ENCODE measurements around the gene DAB2IP. TPM values are rescaled to one million over a fixed set of nuclear protein-coding genes. Genes with fewer than 3 reads are reported as not detected.

DAB2IP gene
- total RNA-seq, 1 experiment from 2014 or later = 31.0 TPM

- TF ChIP-seq, protein P1, sequence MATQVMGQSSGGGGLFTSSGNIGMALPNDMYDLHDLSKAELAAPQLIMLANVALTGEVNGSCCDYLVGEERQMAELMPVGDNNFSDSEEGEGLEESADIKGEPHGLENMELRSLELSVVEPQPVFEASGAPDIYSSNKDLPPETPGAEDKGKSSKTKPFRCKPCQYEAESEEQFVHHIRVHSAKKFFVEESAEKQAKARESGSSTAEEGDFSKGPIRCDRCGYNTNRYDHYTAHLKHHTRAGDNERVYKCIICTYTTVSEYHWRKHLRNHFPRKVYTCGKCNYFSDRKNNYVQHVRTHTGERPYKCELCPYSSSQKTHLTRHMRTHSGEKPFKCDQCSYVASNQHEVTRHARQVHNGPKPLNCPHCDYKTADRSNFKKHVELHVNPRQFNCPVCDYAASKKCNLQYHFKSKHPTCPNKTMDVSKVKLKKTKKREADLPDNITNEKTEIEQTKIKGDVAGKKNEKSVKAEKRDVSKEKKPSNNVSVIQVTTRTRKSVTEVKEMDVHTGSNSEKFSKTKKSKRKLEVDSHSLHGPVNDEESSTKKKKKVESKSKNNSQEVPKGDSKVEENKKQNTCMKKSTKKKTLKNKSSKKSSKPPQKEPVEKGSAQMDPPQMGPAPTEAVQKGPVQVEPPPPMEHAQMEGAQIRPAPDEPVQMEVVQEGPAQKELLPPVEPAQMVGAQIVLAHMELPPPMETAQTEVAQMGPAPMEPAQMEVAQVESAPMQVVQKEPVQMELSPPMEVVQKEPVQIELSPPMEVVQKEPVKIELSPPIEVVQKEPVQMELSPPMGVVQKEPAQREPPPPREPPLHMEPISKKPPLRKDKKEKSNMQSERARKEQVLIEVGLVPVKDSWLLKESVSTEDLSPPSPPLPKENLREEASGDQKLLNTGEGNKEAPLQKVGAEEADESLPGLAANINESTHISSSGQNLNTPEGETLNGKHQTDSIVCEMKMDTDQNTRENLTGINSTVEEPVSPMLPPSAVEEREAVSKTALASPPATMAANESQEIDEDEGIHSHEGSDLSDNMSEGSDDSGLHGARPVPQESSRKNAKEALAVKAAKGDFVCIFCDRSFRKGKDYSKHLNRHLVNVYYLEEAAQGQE (IDR thresholded peaks at IDR 0.05; ENCODE audit: low read depth) = no peak
- no peak for TF ChIP-seq ZBTB33 (IDR thresholded peaks at IDR 0.05; ENCODE audit: extremely low read depth, insufficient replicate concordance, low read length)
- no peak for TF ChIP-seq EZH2phosphoT487 (IDR thresholded peaks at IDR 0.05; ENCODE audit: borderline replicate concordance)
- TF ChIP-seq POLR2AphosphoS5 (IDR thresholded peaks at IDR 0.05; ENCODE audit: low read depth, low read length) = no peak
- no peak for TF ChIP-seq SRF (IDR thresholded peaks at IDR 0.05; ENCODE audit: low read depth)
- TF ChIP-seq ZFX (IDR thresholded peaks at IDR 0.05) = no peak
Observed at GRCh38 chr9:121694001-121694400, 42.6 kb downstream of the DAB2IP start (continued).

- intact Hi-C loops (cut with micrococcal nuclease) = no loop called here
- no peak overlapping the region for H3K9ac ChIP-seq (ENCODE audit: low read length)
- POLR2A ChIA-PET = no interaction called here
- no peak for TF ChIP-seq SIN3A (IDR thresholded peaks at IDR 0.05; ENCODE audit: low read depth)
- no peak for TF ChIP-seq ATF3 (IDR thresholded peaks at IDR 0.05)
- TF ChIP-seq, protein P1 (IDR thresholded peaks at IDR 0.05; ENCODE audit: low read depth) = no peak
- TF ChIP-seq RAD21 (IDR thresholded peaks at IDR 0.05; ENCODE audit: low read depth) = no peak
- TF ChIP-seq POLR2A (IDR thresholded peaks at IDR 0.05; ENCODE audit: borderline replicate concordance, extremely low read depth, insufficient read depth, insufficient read length) = no peak
- TF ChIP-seq, protein P2, sequence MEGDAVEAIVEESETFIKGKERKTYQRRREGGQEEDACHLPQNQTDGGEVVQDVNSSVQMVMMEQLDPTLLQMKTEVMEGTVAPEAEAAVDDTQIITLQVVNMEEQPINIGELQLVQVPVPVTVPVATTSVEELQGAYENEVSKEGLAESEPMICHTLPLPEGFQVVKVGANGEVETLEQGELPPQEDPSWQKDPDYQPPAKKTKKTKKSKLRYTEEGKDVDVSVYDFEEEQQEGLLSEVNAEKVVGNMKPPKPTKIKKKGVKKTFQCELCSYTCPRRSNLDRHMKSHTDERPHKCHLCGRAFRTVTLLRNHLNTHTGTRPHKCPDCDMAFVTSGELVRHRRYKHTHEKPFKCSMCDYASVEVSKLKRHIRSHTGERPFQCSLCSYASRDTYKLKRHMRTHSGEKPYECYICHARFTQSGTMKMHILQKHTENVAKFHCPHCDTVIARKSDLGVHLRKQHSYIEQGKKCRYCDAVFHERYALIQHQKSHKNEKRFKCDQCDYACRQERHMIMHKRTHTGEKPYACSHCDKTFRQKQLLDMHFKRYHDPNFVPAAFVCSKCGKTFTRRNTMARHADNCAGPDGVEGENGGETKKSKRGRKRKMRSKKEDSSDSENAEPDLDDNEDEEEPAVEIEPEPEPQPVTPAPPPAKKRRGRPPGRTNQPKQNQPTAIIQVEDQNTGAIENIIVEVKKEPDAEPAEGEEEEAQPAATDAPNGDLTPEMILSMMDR (IDR thresholded peaks at IDR 0.05 in 2 of 3, conservative IDR thresholded peaks at IDR 0.05 in 1 of 3; ENCODE audit: borderline replicate concordance in 1 of 3, insufficient read depth in 1 of 3, low read depth in 2 of 3, low read length in 2 of 3) = no peak
- TF ChIP-seq MAX (IDR thresholded peaks at IDR 0.05) = no peak
- TF ChIP-seq ZFX (IDR thresholded peaks at IDR 0.05) = no peak
- no peak for TF ChIP-seq EZH2phosphoT487 (IDR thresholded peaks at IDR 0.05; ENCODE audit: borderline replicate concordance)
Observed at GRCh38 chr9:121694600-121694999, 43.2 kb downstream of the DAB2IP start.

More at GRCh38 chr9:121694600-121694999, 43.2 kb downstream of the DAB2IP start:
- Histone ChIP-seq H3K27me3 (ENCODE audit: insufficient read depth, low read length) (no peaks in the 10 kb centered on the region), H3K4me2 (ENCODE audit: low read length) (no peak overlapping the region), H3K4me1 (ENCODE audit: control insufficient read depth in 1 of 2, insufficient read depth in 2 of 2, low read length in 2 of 2) (peaks cover 17 to 39% of the 10 kb centered on the region in 2 experiments), H3K4me3 (replicated peaks in 1 of 2; ENCODE audit: low read depth in 1 of 2, low read length in 2 of 2) (no peak overlapping the region), H3K9me3 (ENCODE audit: control insufficient read depth in 1 of 2, insufficient read depth in 1 of 2, low read depth in 1 of 2, low read length in 2 of 2) (no peaks in the 10 kb centered on the region), H2AFZ (ENCODE audit: low read depth, low read length, poor library complexity, severe bottlenecking) (no peak overlapping the region), H3K9me2 (ENCODE audit: insufficient read depth) (no peaks in the 10 kb centered on the region), H3K27ac (ENCODE audit: low read depth, low read length) (no peak overlapping the region), H3K36me3 (ENCODE audit: control insufficient read depth in 1 of 2, insufficient read depth in 2 of 2, low read length in 2 of 2) (no peaks in the 10 kb centered on the region), H3K79me2 (ENCODE audit: insufficient read depth, low read length) (peaks cover under 1% of the 10 kb centered on the region; the same call in 1 of the 2 replicates), H4K20me1 (ENCODE audit: insufficient read depth) (no peaks in the 10 kb centered on the region)
- DNase-seq (ENCODE audit: low read depth, low spot score) (no peak), ATAC-seq (no peak)
- CTCF ChIA-PET = interaction anchor here (1.0 to 2.9 kb wide), 8 partner anchors 8 to 150 kb away, joined by 3 to 16 read pairs (median 4); no protein-coding TSS in a partner anchor
- RAD21 ChIA-PET (ENCODE audit: low non-redundant PET in 1 of 2, low total read pairs in 2 of 2, uncharacterized antibody in 2 of 2, unreplicated experiment in 2 of 2) = interaction anchor here (0.9 to 1.1 kb wide), 2 partner anchors 54 to 149 kb away, joined by 3 to 4 read pairs; no protein-coding TSS in a partner anchor
- no TSS peak for BruUV-seq (replicated peaks)

Measured in HCT116 (cell line).